ENCODE data around the gene FBXO2.

DNA sequence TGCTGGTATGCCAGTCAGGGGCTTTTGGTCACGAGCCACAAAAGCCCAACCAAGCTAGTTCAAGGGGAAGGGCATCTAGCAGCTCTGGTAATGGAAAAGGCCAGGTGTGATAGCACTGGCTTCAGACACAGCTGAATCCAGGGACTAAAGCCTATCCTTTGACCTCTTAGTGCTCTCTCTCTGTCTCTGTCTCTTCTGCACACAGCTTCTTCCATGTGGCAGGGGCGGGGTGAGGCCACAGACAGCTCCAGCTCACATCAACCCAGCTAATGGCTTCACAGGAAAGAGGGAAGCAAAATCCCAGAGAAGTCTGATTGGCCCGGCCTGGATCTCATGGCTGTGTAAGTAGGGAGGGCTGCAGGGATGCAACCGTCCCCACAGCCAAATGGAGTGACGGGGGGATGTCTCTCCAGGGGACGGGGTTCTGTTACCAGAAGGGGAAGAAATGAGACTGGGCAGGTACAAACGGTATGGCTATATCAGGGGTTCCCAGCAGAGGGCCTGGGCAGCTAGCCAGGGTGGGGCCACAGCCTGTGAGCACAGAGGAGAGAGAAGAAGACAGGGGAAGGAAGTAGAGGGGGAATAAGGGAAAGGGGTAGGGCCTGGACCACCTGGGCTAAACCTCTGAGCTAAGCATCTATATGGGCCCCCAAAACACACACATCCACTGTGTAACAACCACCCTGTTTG is 42.4 kb downstream of the FBXO2 start:
- TF ChIP-seq, protein P1, sequence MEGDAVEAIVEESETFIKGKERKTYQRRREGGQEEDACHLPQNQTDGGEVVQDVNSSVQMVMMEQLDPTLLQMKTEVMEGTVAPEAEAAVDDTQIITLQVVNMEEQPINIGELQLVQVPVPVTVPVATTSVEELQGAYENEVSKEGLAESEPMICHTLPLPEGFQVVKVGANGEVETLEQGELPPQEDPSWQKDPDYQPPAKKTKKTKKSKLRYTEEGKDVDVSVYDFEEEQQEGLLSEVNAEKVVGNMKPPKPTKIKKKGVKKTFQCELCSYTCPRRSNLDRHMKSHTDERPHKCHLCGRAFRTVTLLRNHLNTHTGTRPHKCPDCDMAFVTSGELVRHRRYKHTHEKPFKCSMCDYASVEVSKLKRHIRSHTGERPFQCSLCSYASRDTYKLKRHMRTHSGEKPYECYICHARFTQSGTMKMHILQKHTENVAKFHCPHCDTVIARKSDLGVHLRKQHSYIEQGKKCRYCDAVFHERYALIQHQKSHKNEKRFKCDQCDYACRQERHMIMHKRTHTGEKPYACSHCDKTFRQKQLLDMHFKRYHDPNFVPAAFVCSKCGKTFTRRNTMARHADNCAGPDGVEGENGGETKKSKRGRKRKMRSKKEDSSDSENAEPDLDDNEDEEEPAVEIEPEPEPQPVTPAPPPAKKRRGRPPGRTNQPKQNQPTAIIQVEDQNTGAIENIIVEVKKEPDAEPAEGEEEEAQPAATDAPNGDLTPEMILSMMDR (IDR thresholded peaks at IDR 0.05; ENCODE audit: borderline replicate concordance, extremely low read depth, low read length, poor library complexity, severe bottlenecking), result no peak
- TF ChIP-seq EZH2 (IDR thresholded peaks at IDR 0.05; ENCODE audit: borderline replicate concordance, low read depth, low read length, severe bottlenecking), result no peak
